SU-DHL-6 (cell line): Measurements from ENCODE around the gene KCNN3.

ENCODE experiments used
- H2AFZ ChIP-seq: fragments of 200-600 bp; sonication (generic); 2 replicates; pipeline ENCODE4 v1.6.1; 2014; ENCODE audit warnings: low read depth, mild to moderate bottlenecking, moderate library complexity, mixed read lengths, antibody characterized with exemption, low read length; ENCODE audit not compliant: severe bottlenecking
- H3F3A ChIP-seq: fragments of 200-600 bp; shearing (Covaris generic); 2 replicates; pipeline ENCODE4 v1.6.0; 2016; ENCODE audit warnings: antibody characterized with exemption, mild to moderate bottlenecking; ENCODE audit not compliant: insufficient read depth
- H3K27ac ChIP-seq: fragments of 200-600 bp; sonication (generic); 2 replicates; pipeline ENCODE4 v1.5.1; 2016; ENCODE audit warnings: low read depth, mild to moderate bottlenecking, low read length, moderate library complexity, mixed read lengths
- H3K27me3 ChIP-seq: fragments of 200-600 bp; sonication (generic), shearing (Covaris generic); 2 replicates; pipeline ENCODE4 v1.6.0; 2014; ENCODE audit warnings: mild to moderate bottlenecking, low read length
- H3K36me3 ChIP-seq: fragments of 200-600 bp; sonication (generic); 2 replicates; pipeline ENCODE4 v1.6.1; 2014; ENCODE audit warnings: mild to moderate bottlenecking, low read length, mixed read lengths
- H3K4me2 ChIP-seq: fragments of 300-600, 200-600 bp; shearing (Covaris generic), sonication (generic); 2 replicates; pipeline ENCODE4 v1.6.0; 2014; ENCODE audit warnings: low read length, low read depth, mild to moderate bottlenecking; ENCODE audit not compliant: poor library complexity, severe bottlenecking
- H3K4me3 ChIP-seq: fragments of 200-600 bp; sonication (generic); 2 replicates; pipeline ENCODE4 v1.5.1; 2014; ENCODE audit warnings: antibody characterized with exemption, low read length, mild to moderate bottlenecking, mixed read lengths; ENCODE audit not compliant: insufficient read depth, poor library complexity, severe bottlenecking
- H3K79me2 ChIP-seq: fragments of 200-600 bp; sonication (generic); 2 replicates; pipeline ENCODE4 v1.6.1; 2014; ENCODE audit warnings: mild to moderate bottlenecking, low read length, moderate library complexity; ENCODE audit not compliant: insufficient read depth
- H3K9ac ChIP-seq: fragments of 200-600 bp; sonication (generic); 2 replicates; pipeline ENCODE4 v1.7.0; 2014; ENCODE audit warnings: mild to moderate bottlenecking, low read length
- H3K9me2 ChIP-seq: fragments of 200-600 bp; sonication (generic); replicated peaks from 2 replicates; pipeline ENCODE4 v1.6.1; 2014; ENCODE audit warnings: low read length; ENCODE audit not compliant: insufficient read depth
- H3K9me3 ChIP-seq: fragments of 200-600 bp; sonication (generic); 2 replicates; pipeline ENCODE4 v1.6.1; 2014; ENCODE audit warnings: low read length, mixed read lengths; ENCODE audit not compliant: insufficient read depth
- H4K20me1 ChIP-seq: fragments of 200-600 bp; sonication (generic); 2 replicates; pipeline ENCODE4 v1.6.1; 2014; ENCODE audit warnings: low read depth, mild to moderate bottlenecking, antibody characterized with exemption, low read length, moderate library complexity, mixed read lengths
- EZH2phosphoT487 ChIP-seq: fragments of 200-600 bp; sonication (generic), shearing (Covaris generic); conservative IDR thresholded peaks from 2 replicates; pipeline ENCODE4 v1.6.1; 2018; ENCODE audit warnings: mild to moderate bottlenecking, antibody characterized with exemption, low read length, moderate library complexity, mixed read lengths
- TF ChIP-seq, protein P1 (sequence below): fragments of 200-600 bp; sonication (generic); IDR thresholded peaks from one replicate; pipeline ENCODE4 v1.5.1; 2017; ENCODE audit warnings: antibody characterized with exemption, mild to moderate bottlenecking, low read length, moderate library complexity; ENCODE audit not compliant: insufficient read depth, poor library complexity, severe bottlenecking

KCNN3 gene

DNA sequence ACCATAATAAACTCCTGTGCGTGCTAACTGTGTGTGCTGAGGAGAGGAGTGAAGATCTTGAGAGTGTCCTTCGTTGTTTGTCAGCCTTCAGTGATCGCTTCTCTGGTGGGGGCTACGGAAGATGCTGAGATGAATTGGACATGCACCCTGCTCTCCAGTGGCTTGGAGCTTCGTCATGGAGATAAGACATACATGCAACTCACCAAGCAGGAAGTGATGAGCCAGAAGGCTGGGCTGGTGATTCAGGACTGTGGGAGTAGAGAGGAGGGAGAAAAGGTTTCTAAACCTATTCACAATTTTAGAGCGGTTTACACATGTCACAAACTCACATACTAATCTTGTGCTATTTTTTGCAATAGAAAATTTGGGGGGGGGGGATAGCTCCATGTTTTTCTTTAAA lies 133.2 kb downstream of the KCNN3 start:
- Histone ChIP-seq H3K79me2 (no peaks in the 10 kb centered on the region), H3K9ac (no peak overlapping the region), H3K27me3 (no peaks in the 10 kb centered on the region), H4K20me1 (no peaks in the 10 kb centered on the region), H3K27ac (no peak overlapping the region), H2AFZ (no peak overlapping the region), H3F3A (no peaks in the 10 kb centered on the region), H3K4me2 (no peak overlapping the region), H3K36me3 (no peaks in the 10 kb centered on the region), H3K9me2 (no peaks in the 10 kb centered on the region), H3K9me3 (no peaks in the 10 kb centered on the region), H3K4me3 (no peak overlapping the region)
- TF ChIP-seq, protein P1, sequence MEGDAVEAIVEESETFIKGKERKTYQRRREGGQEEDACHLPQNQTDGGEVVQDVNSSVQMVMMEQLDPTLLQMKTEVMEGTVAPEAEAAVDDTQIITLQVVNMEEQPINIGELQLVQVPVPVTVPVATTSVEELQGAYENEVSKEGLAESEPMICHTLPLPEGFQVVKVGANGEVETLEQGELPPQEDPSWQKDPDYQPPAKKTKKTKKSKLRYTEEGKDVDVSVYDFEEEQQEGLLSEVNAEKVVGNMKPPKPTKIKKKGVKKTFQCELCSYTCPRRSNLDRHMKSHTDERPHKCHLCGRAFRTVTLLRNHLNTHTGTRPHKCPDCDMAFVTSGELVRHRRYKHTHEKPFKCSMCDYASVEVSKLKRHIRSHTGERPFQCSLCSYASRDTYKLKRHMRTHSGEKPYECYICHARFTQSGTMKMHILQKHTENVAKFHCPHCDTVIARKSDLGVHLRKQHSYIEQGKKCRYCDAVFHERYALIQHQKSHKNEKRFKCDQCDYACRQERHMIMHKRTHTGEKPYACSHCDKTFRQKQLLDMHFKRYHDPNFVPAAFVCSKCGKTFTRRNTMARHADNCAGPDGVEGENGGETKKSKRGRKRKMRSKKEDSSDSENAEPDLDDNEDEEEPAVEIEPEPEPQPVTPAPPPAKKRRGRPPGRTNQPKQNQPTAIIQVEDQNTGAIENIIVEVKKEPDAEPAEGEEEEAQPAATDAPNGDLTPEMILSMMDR = no peak
- no peak for TF ChIP-seq EZH2phosphoT487

DNA sequence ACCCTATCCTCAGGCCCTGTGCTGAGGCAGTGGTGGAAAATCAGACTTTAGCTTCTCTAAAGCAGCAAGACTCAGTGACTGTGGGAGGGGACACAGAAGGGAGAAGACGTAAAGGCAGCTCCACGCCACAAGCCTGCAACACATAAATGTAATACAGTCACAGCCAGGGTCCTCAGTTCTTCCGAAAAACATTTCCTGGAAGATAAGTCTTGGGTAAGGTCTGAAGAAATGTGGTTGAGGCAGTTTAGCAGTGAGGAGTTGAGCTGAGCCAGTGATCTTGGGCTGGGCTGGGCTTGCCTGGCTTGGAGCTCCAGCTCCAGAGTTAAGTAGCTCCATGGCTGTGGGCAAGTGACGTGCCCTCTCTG lies 134.3 kb downstream of the KCNN3 start:
- Histone ChIP-seq H3K79me2 (no peaks in the 10 kb centered on the region), H4K20me1 (no peaks in the 10 kb centered on the region), H3K4me3 (no peak overlapping the region), H3K9me2 (no peaks in the 10 kb centered on the region), H3K9ac (no peak overlapping the region), H3K27ac (no peak overlapping the region), H3K9me3 (no peaks in the 10 kb centered on the region), H3K4me2 (no peak overlapping the region), H3K27me3 (no peaks in the 10 kb centered on the region), H3K36me3 (no peaks in the 10 kb centered on the region), H2AFZ (no peak overlapping the region), H3F3A (no peaks in the 10 kb centered on the region)
- TF ChIP-seq EZH2phosphoT487 = no peak
- TF ChIP-seq, protein P1 = no peak

GRCh38 chr1:154735061-154735803 lies 134.8 kb downstream of the KCNN3 start:
- TF ChIP-seq, protein P1 = no peak
- TF ChIP-seq EZH2phosphoT487 = no peak
- Histone ChIP-seq H3K27me3 (no peaks in the 10 kb centered on the region), H3K36me3 (no peaks in the 10 kb centered on the region), H3K9ac (no peak overlapping the region), H3F3A (no peaks in the 10 kb centered on the region), H3K4me3 (no peak overlapping the region), H3K79me2 (no peaks in the 10 kb centered on the region), H3K27ac (no peak overlapping the region), H4K20me1 (no peaks in the 10 kb centered on the region), H3K9me2 (no peaks in the 10 kb centered on the region), H3K9me3 (no peaks in the 10 kb centered on the region), H3K4me2 (no peak overlapping the region), H2AFZ (no peak overlapping the region)
